ENCODE measurements around the gene S100A16. TPM values are rescaled to one million over a fixed set of nuclear protein-coding genes. Genes with fewer than 3 reads are reported as not detected.

S100A16 gene
- total and polyA plus RNA-seq, 9 of the 15 experiments (the other 6 are each of a cell fraction or from before 2014, with no cell fraction given): 1.6 to 6.9 (median 4.3) TPM

DNA sequence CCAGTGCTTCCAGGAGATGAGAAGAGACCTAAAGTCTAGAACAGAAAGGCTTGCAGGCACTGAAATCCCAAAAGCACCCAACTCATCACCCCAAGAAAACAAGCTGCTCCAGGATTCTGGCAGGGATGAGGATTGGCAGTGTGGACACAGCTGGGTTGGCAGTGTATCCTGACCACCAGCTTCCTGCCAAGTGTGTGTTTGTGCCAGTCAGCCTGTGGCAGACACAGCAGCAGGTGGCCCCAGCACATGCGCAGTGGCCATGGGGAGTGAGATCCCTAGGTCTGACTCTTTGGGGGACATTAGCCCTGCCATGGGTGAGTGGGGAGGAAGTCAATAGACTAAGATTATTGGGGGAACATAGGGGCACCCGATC is 36.9 kb upstream of the S100A16 start (continued):
- TF ChIP-seq CTCF (IDR thresholded peaks at IDR 0.05 in 2 of 3, conservative IDR thresholded peaks at IDR 0.05 in 1 of 3; ENCODE audit: insufficient read depth in 2 of 3, low read depth in 1 of 3, low read length in 3 of 3): no peak
- no peak for TF ChIP-seq ZC3H4 (CRISPR knock-in tag; IDR thresholded peaks at IDR 0.05; ENCODE audit: borderline replicate concordance)
- TF ChIP-seq, protein P1, sequence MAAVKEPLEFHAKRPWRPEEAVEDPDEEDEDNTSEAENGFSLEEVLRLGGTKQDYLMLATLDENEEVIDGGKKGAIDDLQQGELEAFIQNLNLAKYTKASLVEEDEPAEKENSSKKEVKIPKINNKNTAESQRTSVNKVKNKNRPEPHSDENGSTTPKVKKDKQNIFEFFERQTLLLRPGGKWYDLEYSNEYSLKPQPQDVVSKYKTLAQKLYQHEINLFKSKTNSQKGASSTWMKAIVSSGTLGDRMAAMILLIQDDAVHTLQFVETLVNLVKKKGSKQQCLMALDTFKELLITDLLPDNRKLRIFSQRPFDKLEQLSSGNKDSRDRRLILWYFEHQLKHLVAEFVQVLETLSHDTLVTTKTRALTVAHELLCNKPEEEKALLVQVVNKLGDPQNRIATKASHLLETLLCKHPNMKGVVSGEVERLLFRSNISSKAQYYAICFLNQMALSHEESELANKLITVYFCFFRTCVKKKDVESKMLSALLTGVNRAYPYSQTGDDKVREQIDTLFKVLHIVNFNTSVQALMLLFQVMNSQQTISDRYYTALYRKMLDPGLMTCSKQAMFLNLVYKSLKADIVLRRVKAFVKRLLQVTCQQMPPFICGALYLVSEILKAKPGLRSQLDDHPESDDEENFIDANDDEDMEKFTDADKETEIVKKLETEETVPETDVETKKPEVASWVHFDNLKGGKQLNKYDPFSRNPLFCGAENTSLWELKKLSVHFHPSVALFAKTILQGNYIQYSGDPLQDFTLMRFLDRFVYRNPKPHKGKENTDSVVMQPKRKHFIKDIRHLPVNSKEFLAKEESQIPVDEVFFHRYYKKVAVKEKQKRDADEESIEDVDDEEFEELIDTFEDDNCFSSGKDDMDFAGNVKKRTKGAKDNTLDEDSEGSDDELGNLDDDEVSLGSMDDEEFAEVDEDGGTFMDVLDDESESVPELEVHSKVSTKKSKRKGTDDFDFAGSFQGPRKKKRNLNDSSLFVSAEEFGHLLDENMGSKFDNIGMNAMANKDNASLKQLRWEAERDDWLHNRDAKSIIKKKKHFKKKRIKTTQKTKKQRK (IDR thresholded peaks at IDR 0.05; ENCODE audit: borderline replicate concordance, low read depth, low read length): no peak
- TF ChIP-seq EZH2 (IDR thresholded peaks at IDR 0.05; ENCODE audit: borderline replicate concordance, low read depth, low read length): no peak
- 0 out of 2 replicates have a peak, but pooled peaks have one; percentile 43 for TF ChIP-seq NR2C2 (CRISPR knock-in tag; IDR thresholded peaks at IDR 0.05)
- TF ChIP-seq NR2C2 (tag; IDR thresholded peaks at IDR 0.05): no peak
- TF ChIP-seq, protein P2, sequence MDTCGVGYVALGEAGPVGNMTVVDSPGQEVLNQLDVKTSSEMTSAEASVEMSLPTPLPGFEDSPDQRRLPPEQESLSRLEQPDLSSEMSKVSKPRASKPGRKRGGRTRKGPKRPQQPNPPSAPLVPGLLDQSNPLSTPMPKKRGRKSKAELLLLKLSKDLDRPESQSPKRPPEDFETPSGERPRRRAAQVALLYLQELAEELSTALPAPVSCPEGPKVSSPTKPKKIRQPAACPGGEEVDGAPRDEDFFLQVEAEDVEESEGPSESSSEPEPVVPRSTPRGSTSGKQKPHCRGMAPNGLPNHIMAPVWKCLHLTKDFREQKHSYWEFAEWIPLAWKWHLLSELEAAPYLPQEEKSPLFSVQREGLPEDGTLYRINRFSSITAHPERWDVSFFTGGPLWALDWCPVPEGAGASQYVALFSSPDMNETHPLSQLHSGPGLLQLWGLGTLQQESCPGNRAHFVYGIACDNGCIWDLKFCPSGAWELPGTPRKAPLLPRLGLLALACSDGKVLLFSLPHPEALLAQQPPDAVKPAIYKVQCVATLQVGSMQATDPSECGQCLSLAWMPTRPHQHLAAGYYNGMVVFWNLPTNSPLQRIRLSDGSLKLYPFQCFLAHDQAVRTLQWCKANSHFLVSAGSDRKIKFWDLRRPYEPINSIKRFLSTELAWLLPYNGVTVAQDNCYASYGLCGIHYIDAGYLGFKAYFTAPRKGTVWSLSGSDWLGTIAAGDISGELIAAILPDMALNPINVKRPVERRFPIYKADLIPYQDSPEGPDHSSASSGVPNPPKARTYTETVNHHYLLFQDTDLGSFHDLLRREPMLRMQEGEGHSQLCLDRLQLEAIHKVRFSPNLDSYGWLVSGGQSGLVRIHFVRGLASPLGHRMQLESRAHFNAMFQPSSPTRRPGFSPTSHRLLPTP (IDR thresholded peaks at IDR 0.05; ENCODE audit: borderline replicate concordance, extremely low read depth, insufficient read length): no peak
- no peak for TF ChIP-seq MAFK (IDR thresholded peaks at IDR 0.05; ENCODE audit: low read length)
- TF ChIP-seq POLR2G (IDR thresholded peaks at IDR 0.05; ENCODE audit: low read depth, low read length): peak; percentile 42; the same call in 1 of the 2 replicates
- no peak for TF ChIP-seq PCBP2 (IDR thresholded peaks at IDR 0.05; ENCODE audit: low read depth, low read length, poor library complexity, severe bottlenecking)
- no peak for TF ChIP-seq FOSL1 (tag; conservative IDR thresholded peaks at IDR 0.05)
- 0 out of 2 replicates have a peak, but pooled peaks have one; percentile 38 for TF ChIP-seq SP1 (CRISPR knock-in tag; IDR thresholded peaks at IDR 0.05)
- TF ChIP-seq ARID1B (IDR thresholded peaks at IDR 0.05): no peak
- TF ChIP-seq, protein P3, sequence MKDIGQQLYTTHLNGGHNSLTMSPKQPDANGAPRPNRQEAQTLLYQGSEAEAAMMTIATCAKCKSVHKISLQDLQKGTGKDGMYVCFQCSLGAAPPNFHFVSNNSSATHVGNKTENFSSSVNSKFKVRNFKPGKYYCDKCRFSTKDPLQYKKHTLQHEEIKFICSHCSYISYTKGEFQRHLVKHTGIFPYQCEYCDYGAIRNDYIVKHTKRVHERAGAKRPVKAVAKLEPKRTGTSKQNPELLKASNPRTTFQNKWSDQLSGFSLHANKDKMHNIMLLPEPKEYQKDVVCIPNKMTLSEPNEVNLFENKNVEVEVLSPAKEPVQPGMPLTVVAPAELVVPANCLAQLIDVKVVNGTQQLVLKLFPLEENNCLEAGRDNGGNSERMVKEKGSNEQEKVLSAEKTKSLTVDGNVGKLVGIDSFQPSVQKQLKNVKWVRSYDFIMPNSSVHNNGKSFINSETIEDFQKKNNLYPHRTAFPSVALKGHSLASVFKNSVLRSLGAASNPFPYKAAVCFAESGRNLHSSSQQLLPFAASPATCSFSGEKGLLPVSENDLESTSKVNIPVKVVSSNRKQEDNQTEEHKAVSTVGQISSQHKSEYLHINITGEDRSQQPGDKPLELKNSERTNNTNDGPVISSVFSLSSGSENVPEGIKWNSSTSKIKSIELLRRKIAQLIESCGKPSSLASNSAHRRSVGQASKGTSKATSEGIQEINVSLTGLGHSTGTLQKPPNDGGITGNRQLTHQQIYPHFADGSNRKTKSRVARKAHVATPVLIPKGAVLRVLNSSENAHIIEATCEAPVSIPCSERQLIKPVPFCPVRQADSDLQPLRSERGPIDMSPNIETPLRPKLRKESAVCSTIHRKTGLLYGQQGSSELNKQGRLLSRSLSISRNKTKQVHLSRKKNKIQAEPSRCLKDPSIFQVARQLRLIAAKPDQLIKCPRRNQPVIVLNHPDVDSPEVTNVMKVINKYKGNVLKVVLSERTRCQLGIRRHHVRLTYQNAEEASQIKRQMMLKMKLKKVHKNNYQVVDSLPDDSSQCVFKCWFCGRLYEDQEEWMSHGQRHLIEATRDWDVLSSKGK (CRISPR knock-in tag; IDR thresholded peaks at IDR 0.05): no peak
- no peak for TF ChIP-seq ZNF561 (CRISPR knock-in tag; conservative IDR thresholded peaks at IDR 0.05)
- TF ChIP-seq KLF1 (tag; IDR thresholded peaks at IDR 0.05): no peak
- no peak for TF ChIP-seq COPS2 (conservative IDR thresholded peaks at IDR 0.05)

Measured in K562 (cell line).